Cardiac septum (tissue), 1 donor: ENCODE data around the gene PIP4K2C. TPM values are rescaled to one million over a fixed set of nuclear protein-coding genes. Genes with fewer than 3 reads are reported as not detected.

Source experiments
- DNase-seq: peaks from one replicate; pipeline ENCODE4 v3.0.0-alpha.2; 2020; ENCODE audit warnings: low spot score
- intact Hi-C: fragments of 100-400 bp; cut with DNase I; formaldehyde crosslinking; loops from one replicate; pipeline ENCODE4 v1.14.0; 2022
- total RNA-seq: library from RNA; stranded (reverse); fragmentation: NEBNext Ultra II Directional; extraction: Animal tissue kit (Norgen Biotek cat#: 25700); gene quantifications from one replicate; pipeline ENCODE4 v1.2.1, GENCODE V29; 2021
- donor health status: DM: no; HTN: no; CAD: no.

The PIP4K2C gene
- total RNA-seq, 1 donor from 2014 or later = 17.9 TPM

- intact Hi-C loops = no loop called here
Observed at GRCh38 chr12:57605811-57606311, 14.9 kb downstream of the PIP4K2C start.

DNA sequence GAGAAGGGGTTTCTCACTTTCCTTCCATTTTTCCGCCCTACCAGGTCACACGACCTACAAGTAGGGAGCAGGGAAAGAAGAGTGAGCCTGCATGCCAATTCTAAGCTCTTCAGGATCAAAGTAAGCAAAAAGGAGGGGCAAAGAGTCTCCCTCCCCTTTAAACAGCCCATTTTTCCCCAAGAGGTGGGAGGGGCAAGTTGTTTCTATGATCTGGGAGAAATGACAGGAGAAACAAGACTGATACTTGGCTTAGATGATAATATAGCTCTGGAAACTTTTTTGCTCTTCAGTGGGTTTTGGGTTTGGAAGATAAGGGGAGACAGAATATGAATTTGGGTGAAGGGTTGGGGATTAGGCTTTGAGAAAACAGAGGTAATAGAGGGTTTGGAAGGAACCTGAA is 15.4 kb downstream of the PIP4K2C start:
- DNase-seq = no peak
- intact Hi-C loops = no loop called here

More at GRCh38 chr12:57605811-57606311, 14.9 kb downstream of the PIP4K2C start:
- DNase-seq = no peak

DNA sequence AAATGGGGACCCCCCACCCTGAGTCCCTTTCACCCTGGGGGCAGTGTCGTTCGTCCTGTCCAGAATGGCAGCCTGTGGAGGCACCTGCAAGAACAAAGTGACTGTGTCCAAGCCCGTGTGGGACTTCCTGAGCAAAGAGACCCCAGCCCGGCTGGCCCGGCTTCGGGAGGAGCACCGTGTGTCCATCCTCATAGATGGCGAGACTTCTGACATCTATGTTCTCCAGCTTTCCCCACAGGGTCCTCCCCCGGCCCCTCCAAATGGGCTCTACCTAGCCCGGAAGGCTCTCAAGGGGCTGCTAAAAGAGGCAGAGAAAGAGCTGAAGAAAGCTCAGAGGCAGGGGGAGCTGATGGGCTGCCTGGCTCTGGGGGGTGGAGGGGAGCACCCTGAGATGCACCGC is 15.8 kb downstream of the PIP4K2C start:
- intact Hi-C loops = no loop called here
- no peak for DNase-seq

- DNase-seq = no peak
- intact Hi-C loops = no loop called here
Observed at GRCh38 chr12:57607958-57608663, 17.1 kb downstream of the PIP4K2C start.

DNA sequence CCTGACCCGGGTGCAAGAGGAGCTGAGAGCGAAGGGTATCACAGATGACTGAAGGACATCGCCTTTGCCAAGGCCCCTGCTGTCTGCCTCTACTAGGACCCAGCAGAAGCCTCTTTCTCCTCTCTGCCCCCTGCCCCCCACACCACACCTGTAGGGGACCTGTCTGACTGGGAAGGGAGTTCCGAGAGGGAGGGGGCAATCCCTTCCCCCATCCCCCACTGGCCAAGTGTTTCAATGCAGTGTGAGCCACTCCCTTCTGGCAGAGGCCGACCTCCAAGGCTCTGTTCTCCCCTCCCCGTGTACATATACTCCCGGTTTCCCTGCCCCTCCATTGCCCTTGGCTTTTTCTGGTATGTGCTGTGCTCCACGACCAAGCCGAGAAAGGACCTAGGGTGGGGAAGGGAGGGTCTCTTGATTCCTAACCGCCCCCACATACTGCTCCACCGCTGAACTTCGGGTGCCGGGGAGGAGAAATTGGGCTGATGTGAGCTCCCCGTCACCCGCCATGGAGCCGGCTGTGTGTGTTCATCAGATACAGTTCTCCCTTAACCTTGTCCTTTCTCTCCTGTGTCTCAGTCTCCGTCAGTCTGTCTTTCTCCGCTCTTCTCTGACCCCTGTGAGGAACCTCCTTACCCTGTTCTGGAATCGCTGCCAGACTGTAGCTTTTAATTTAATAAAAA is 18.2 kb downstream of the PIP4K2C start:
- intact Hi-C loops = no loop called here

GRCh38 chr12:57609781-57610553 is 19.0 kb downstream of the PIP4K2C start:
- peak; percentile 74 for DNase-seq
- intact Hi-C loops = no loop called here

More for the DNA sequence above, 18.2 kb downstream of the PIP4K2C start:
- no peak for DNase-seq

DNA sequence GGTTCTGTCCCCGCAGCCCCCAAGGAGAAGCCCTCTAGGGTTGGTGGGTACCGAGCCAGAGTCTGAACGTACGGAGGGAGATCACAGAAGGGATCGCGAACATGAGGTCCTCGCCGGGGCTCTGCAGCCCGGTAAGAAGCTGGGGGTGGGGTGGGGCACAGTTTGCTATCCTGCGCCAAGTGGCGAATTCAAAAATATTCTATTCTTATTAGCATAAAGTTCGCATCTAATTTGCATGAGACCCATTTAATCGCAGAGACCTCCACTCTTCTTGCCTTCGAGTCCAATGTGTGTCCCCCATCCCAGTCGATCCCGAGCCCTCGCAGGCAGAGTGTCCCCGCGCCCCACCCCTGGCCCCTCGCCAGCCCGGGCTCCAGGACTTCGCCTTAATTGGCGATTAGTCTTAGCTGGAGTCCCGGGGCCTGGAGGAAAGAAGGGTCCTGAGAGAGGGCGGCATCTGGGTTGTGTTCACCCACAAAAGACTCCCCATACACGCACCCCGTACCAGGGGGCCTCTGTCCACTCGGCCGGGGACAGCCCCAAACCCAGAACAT is 19.6 kb downstream of the PIP4K2C start:
- intact Hi-C loops = no loop called here

GRCh38 chr12:57611108-57611826 is 20.3 kb downstream of the PIP4K2C start, which contains the start of gene ARHGEF25:
ARHGEF25 (plus strand) TSS chr12:57611435; CDS start chr12:57611895, 460 bp downstream.
- intact Hi-C loops = no loop called here
- peak; percentile 86 for DNase-seq

More for the DNA sequence above, 19.6 kb downstream of the PIP4K2C start:
- DNase-seq = peak; percentile 76

GRCh38 chr12:57611827-57612710 is 21.1 kb downstream of the PIP4K2C start:
- intact Hi-C loops = no loop called here
- DNase-seq = no peak

DNA sequence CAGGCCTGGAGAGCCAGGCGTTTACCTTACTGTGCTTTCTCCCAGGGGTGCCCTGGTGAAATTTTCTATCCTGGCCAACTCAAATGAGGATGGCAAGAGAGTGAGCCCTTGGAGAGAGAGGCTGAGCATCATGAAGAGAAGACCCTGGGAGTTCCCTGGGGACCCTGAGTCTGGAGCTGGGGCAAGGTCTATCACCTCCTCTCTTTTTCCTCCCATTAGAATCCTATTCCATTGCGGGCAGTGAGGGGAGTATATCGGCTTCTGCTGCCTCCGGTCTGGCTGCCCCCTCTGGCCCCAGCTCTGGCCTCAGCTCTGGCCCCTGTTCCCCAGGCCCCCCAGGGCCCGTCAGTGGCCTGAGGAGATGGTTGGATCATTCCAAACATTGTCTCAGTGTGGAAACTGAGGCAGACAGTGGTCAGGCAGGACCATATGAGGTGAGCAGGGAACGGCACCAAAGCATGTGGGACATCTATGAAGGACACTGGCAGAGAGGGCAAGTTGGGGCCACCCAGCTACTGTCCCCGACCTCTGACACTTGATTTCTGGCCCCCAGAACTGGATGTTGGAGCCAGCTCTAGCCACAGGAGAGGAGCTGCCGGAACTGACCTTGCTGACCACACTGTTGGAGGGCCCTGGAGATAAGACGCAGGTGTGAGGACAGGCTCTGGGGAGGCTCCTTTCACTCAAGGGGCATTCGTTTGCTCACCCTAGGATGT is 21.9 kb downstream of the PIP4K2C start:
- DNase-seq = peak; percentile 54
- intact Hi-C loops = no loop called here

DNA sequence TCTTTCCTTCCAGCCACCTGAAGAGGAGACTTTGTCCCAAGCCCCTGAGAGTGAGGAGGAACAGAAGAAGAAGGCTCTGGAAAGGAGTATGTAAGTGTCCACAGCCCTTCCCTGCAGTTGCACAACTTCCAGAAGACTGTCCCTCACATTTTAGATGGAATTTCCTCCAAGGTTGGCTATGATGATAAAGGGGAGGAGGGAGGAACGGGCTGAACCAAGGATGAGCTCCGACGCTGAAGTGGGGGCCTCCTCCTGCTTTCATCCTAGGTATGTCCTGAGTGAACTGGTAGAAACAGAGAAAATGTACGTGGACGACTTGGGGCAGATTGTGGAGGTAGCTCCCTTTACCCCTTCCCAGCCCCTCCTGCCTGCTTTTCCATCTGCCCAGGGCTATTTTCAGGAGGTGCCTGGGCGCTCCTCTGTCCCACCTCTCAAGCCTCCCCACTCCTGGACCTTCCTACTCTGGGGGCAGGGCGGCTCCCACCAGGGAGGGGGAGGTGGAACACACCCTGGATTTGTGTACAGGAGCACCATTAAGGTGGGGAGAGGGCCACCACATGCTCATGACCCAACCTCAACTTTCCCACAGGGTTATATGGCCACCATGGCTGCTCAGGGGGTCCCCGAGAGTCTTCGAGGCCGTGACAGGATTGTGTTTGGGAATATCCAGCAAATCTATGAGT is 22.6 kb downstream of the PIP4K2C start:
- intact Hi-C loops = no loop called here
- peak; percentile 54 for DNase-seq

DNA sequence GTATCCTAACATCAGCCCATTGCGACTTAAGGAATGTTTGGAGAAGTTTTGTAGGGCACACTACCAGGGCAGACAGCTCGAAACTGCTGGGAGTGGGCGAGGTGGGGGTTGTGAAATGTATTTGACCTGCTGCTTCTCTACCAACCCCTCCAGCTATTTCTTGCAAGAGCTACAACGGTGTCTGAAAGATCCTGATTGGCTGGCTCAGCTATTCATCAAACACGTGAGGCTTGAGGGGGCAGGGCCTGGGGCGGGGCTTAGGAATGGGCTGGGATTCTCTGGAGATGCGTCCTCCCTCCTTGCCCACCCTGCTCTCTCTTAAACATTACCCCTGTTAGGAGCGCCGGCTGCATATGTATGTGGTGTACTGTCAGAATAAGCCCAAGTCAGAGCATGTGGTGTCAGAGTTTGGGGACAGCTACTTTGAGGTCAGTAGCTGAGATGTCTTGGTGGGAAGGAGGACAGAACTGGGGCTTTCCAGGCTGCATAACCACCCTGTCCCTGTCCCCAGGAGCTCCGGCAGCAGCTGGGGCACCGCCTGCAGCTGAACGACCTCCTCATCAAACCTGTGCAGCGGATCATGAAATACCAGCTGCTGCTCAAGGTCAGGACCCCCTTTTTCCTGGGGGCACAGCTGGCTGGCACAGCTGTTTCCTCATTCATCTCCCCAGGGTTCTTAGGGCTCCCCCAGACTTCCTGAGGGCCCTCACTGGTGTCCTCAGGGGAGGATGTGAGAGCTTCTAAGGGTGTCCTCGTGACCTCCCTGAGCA is 23.4 kb downstream of the PIP4K2C start:
- DNase-seq = peak; percentile 53
- intact Hi-C loops = no loop called here

- peak; percentile 64 for DNase-seq
- intact Hi-C loops = no loop called here
Observed at GRCh38 chr12:57614948-57615500, 24.0 kb downstream of the PIP4K2C start.

GRCh38 chr12:57615637-57616036 is 24.6 kb downstream of the PIP4K2C start:
- peak; percentile 53 for DNase-seq

GRCh38 chr12:57616383-57617101 is 25.6 kb downstream of the PIP4K2C start:
- peak; percentile 54 for DNase-seq
- intact Hi-C loops = no loop called here

More at GRCh38 chr12:57615637-57616036, 24.6 kb downstream of the PIP4K2C start:
- intact Hi-C loops = no loop called here
